NCI-H1417 treated with DMSO at 0.1 percent for 48 hours (cell line): ENCODE results near the gene SMAP2.

Experiments used
- DNase-seq: peaks from one replicate; lab custom pipeline; 2025; lab: John Stamatoyannopoulos, UW

The SMAP2 gene

DNA sequence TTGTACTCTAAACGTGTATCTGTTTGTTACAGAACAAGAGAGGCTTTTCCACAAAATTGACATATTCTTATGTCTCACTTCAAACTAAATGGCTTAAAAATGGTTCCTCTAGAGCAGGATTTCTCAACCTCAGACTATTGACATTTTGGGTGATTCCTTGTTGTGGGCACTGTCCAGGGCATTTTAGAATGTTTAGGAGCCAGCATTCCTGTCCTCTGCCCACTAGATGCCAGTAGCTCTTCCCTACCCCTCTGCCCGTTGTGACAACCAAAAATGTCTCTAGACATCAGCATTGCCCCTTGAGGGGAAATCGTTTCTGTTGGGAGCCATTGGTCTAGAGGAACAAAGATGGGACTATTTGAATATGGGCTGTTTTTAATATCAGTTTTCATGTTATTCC lies 17.3 kb downstream of the SMAP2 start:
- DNase-seq: no peak

DNA sequence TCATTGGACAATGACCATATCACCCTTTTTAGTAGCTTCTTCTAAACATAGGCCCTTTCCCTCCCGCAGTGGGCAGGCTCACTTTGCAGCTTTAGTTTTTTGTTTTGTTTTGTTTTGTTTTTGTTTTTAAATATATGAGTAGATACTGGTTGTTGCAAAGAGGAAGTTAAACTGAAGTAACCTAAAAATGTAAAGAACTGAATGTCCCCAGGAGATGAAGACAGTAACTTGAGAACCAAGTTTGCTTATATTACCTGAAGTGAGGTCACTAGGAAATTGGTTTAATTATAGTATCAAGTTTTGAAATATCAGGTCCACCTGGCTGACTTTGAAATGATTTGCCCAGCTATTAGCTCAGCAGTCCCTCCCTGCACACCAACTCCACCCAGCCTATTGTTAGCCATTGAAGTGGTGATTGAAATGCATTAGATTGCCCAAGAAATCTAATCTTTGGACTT lies 18.2 kb downstream of the SMAP2 start:
- no peak for DNase-seq

DNA sequence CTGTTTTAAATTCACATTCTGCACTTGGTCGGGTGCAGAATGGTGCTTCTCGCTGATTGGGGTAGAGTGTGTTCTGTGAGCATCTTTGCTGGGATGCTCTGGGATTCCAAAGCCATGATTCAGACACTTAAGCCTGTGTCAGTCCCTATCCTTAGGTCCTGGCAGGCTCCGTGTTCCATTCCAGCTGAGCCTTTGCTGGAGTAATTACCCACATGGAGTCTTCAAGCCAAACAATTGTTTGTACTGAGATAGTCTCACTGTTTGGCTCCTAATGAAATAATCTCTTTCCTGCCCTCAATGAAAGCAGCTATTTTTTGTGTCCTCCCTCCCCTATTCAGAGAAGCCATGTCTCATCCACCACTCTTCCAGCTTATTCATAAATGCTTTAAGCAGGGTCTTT lies 18.7 kb downstream of the SMAP2 start:
- no peak for DNase-seq

DNA sequence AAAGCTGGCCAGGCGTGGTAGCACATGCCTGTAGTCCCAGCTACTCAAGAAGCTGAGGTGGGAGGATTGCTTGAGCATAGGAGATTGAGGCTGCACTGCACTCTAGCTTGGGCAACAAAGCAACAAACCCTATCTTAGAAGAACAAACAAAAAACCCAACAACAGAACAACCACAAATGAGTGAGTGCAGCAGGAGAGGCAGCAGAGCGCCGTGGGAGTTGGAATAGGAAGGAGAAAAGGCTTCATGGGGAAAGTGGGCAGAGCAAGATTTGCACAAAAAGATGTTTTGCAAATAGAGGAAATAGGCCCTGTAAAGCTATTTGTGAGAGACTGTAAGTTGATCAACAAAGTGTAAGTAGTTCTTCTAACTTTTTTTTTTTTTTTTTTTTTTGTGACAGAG lies 19.6 kb downstream of the SMAP2 start:
- no peak for DNase-seq

DNA sequence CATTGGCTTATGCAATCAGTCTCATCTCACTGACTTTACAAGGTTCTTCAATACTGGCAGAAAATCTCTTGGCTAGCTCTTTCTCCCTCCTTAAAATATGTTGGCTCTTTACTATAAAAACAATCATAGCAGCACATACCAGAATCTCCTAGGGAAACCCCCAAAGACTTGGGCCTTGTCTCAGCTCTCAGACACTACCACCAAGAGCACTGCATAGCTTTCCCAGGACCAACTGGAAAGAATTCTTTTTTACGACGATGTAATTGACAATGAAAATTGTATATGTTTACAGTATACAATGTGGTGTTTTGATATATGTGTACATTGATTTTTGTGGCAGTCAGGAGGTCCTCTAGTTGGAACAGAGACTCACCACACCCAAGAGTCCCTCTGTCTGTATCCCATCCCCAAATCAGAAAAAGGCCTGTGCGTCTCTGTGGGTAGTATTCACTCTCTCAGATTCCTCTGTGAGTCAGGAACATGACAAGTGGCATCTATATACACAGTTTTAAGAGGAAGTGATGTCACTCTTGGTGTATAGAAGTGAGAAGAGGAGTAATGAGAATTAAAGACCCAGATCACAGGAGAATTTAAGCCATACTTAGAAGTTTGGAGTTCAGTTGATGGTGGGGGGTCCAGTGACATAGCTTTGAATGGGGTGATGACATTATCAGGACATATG lies 21.1 kb downstream of the SMAP2 start:
- DNase-seq: no peak

DNA sequence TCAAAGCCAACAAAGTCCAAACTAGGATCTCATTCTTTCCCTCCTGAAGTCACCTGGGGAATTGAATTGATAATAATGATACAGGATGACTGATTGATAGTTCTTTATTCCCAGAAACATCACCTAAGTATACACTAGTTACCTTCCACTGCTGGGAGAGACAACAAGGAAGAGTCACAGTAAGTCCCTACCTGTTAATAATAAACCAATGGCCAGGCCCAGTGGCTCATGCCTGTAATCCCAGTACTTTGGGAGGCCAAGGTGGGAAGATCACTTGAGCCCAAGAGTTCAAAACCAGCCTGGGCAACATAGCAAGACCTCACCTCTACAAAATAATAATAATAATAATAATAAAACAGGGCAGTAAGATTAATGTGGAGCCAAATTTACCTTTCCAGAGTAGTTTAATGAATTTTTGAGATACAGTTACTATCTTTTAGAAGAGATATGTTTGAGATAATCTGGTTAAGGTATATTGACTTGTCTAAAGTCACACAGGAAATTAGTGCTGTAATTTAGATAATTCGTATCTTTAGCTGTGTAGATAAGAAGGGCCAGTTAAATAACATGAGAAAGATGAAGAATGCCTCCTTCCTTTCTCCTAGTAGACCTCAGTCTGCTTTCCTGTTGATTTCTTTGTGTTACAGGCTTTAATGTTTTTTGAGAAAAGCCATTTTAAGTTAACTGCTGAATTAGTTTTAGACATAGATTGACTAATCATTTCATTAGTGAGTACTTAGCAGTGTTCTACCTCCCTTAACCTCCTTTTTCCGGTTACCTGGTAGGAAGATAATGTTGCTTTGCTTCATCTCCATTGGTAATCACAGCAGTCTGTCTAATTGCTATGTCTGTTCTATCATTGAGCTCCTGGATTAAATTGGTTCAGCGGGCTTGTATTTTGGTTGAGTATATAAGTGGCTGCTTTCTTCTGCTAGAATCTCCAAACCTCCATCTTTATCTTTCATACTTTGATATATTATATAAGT lies 22.0 kb downstream of the SMAP2 start:
- DNase-seq: no peak

DNA sequence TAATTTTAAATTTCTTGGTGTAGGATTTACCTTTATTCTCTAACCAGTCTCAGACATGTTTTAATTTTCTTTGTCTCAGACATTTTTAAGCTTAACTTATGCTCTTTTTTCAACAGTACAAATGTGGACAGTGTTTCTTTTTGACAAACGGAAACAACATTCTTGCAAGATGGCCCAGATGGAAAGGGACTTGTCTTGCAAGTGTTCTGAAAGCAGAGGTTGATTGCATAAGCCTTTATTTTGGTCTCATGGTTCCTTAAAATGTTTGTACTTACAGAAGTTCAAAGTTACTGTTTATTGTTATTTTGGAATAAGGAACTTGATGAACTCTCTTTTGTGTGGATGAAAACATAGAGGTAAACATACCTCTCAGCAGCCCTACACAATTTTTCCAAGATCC lies 22.9 kb downstream of the SMAP2 start:
- no peak for DNase-seq

DNA sequence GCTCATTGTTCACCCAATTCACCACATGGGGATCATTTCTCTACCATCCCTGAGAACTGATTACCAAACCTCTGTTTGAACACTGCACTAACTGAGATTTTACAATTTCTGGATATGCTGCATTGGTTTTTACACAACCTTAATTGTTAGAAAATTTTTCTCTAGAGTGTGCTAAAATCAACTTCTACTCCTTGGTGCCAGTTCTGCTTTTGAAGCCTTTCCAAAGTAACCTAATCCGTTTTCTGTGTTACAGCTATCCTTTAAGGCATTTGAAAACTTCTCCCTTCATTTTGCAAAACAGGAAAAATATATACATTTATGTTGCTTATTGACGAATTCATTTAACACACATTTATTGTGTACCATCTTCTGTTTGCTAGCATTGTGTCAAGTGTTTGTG lies 23.7 kb downstream of the SMAP2 start:
- DNase-seq: no peak

DNA sequence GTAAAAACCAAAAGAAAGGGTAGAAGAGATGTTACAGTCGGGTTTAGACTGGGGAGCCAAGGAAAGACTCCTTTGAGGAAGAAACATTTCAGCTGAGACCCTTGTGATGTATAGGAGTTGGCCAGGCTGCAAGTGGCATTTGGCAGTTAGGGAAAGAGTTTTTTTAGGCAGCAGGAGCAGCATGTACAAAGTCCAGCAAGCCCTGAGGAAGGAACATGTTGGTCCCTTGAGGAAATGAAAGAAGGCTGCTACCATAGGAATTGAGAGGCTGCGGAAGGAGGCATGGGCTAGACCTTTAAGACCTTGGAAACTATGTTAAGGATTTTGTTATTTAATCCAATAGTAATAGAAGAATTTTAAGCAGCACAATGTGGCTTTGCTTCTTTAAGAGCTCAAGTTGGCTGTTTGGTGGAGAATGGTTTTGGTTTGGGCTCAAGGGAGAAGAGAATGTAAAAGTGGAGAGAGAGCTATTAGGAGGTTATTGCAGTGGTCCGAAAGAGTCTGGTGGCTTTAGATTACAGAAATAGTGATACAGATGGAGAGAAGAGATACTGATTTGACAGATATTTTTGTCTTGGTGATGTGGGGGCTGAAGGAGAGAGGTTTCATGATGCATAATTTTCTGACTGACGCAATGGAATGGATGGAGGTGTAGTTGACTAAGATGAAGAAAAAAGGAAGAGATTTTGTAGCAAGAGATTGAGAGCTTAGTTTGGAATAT lies 26.6 kb downstream of the SMAP2 start:
- DNase-seq: no peak

DNA sequence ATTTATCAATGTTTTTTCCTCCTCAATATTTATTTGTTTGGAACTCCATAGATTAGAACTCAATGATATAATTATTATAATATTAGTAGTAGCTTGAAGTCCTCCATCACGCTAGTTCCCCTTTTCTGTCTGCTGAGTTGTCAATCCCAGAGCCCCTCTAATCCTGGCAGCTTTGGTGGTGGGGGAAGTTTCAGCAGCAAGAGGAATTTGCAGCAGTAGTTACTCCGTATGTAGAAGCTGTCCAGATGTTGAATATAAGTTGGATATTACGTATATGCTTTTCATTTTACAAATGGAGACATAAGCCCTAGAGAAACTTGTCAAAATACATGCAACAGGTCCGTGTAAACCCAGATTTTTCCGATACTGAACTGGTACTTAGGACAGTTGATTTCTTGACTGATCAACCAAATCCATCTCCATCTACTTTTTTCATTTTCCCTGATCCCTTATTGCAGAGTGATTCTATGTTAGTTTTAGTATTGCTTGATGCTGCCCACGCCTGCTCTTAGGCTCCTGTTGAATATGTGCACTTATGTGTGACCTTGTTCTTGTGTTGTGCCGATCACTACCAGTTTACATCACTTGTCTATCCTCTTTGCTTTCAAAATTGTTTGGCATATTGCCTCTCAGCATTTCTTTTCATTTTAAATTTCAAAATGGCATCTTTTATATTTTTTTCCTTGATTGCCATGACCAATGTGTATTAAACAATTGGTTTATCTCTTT lies 28.1 kb downstream of the SMAP2 start:
- no peak for DNase-seq

DNA sequence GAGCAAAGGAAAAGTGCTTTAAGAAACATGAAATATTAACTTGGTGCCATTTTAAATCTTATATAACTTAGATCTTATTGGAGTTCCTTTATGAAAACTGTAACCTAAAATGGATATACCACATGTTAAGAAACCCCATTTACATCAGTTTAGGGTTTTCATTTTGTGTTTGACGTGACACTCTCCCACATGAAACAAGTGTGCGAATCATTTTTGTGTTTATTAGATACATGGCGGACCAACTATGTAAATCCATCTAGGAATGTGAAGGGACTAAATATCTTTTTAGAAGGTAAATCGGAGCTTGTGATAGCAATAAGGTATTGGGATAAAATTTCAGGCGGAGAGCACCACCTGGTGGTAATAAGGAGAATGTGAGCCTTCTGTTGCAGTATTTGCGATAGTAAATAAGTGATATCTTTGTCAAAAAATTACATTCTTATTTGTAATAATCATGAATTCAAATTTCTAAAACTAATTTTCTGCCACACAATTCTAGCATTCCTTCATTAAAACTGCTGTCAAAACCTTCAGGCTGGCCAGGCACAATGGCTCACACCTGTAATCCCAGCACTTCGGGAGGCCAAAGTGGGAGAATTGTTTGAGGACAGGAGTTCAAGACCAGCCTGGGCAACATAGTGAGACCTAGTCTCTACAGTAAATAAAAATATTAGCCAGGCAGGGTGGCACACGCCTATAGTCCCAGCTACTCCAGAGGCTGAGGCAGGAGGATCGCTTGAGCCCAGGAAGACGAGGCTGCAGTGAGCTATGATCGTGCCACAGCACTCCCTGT lies 31.3 kb downstream of the SMAP2 start:
- no peak for DNase-seq

DNA sequence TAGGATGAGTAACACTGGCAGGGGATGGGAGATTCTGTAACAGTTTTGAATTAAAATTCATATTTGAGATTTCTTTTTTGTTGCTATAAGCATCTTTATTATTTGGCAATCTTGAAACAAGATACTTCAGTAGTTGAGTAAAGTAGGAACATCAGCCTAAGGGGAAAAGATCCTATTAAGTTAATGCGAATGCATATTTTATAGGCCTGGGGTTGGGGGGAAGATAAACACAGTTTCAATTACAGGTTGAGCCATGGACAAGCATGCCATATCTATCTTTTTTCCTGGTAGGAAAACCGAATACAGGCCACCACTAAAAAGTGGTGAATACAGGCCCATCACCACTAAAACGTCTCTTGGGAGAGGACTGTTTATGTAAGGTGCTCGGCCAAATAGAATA lies 32.3 kb downstream of the SMAP2 start:
- DNase-seq: no peak

DNA sequence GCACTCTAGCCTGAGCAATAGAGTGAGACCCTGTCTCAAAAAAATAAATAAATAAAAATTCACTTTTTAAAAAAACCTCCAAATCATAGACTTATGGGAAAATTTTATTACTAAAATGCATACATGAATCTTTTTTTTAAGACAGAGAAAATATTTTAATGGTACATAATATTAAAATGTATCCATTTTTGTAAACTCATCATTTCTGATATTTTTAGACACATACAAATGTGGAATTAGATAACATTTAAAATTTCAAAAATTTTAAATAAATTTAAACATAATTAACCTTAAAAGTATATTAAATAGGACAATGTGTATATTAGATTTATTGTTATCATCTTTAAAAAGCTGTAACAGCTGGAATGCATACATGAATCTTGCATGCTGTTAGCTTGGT lies 33.9 kb downstream of the SMAP2 start:
- no peak for DNase-seq

DNA sequence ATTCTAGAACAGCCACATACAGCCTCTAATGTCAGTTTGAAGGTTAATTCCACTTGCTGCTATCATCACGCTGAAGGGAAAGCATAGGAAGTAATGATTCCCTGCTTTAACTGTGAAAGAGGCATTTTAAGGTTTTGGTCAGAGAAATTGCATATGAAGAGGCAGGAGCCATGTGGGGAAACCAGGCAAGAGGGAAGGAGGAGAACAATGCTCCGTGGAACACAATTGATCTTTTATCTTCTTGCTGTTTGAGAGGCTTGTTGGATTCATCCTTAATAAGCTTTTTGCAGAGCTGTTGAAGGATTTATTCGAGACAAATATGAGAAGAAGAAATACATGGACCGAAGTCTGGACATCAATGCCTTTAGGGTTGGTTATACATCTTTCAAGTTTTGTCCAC lies 35.9 kb downstream of the SMAP2 start:
- no peak for DNase-seq

DNA sequence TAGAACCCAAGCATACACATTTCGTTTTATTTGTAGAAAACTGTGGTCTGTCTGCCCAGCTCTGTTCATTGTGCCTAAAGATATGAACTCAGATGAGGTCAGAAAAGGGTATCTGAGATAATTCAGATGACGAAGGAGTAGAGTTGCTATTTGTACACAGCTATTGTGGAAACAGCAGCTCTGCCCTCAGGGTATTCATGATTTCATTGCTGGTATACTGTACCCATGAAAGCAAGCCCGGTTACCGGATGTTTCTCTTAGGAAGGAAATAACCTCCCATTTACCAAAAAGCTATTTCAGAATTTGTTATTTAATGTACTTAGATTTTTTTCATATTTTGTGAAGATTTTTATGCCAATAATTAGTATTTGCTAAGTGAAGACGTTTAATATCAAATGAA lies 37.8 kb downstream of the SMAP2 start:
- DNase-seq: no peak

DNA sequence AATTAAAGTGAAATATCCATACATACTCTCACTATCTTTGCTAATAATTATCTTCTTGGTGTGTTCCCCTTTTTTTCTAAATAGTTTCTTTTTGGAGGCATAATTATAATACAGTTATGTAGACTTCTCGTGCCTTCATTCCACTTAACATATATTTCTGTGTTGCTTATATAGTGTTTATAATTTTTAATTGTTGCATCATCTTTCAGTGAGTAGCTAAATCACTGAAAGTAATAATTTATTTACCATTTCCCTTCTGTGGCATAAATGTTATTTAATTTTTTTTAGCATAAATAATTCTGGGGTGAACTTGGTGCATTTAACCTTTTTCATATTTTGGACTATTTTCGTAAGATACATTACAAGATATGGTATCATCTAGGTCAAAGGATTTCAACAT lies 38.3 kb downstream of the SMAP2 start:
- DNase-seq: no peak

DNA sequence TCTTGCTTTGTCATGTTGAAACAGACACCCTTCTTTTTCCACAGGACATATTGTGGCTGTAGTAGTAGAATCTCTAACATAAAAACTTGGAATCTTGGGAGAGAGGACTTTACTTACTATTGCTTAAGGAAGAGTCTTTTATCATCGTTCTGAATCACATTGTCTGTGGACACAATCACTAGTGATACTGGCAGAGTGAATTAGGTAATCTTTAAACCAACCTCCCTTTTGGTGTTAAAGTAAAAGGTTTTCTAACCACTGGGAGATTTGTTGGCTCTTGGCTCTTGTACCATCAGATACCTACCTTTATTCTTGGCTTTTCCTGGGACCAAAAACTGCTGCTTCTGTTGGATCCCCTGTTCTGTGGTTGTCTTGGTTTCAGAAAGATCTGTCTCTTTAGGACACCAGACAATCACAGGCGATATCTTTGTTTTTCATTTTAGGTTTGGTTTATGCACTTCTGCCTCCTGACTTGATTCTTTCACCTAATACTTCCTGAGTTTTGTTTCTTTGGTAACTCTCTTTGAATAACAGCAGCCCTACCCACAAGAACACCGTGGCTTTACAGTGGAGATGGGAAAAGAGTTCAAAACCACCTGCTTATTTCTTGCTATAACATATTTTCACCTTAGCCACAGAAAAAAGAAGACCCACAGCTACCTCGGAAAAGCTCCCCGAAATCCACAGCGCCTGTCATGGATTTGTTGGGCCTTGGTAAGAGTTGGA lies 40.2 kb downstream of the SMAP2 start:
- DNase-seq: no peak

DNA sequence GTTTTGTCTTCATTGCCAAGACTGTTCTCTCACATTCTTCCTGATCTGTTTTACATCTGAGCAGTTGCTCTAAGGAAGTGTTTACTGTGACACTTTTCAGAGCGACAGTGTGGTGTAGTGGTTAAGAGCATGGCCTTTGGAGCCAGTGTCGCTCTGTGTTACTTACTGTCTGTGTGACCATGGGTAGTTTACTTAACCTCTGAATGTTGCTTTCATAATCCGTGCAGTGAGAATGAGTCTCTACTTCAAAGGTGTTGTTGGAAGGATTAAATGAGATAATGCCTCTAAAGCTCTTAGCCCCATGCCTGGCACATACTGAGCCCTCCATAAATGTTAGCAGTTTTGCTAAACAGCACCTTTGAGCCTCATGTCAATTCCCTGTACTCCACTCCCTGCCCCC lies 40.8 kb downstream of the SMAP2 start:
- no peak for DNase-seq

DNA sequence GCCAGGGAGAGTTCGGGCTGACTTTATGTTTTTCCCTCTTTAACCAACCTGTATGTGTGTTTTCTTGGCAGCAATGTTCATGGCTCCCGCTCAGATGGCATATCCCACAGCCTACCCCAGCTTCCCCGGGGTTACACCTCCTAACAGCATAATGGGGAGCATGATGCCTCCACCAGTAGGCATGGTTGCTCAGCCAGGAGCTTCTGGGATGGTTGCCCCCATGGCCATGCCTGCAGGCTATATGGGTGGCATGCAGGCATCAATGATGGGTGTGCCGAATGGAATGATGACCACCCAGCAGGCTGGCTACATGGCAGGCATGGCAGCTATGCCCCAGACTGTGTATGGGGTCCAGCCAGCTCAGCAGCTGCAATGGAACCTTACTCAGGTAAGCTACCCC lies 43.2 kb downstream of the SMAP2 start:
- no peak for DNase-seq
